BLaER1 treated with 17β-estradiol and CSF1 and Interleukin-3, amounts not matched to agents 10 nM and 100 nM (cell line): ENCODE data around the gene EIF2AK3.
"Not testable (repeated sequence)": the region's sequence is repeated elsewhere in the genome, so short reads cannot be mapped to it uniquely, and the experiment has no call there.

Source experiments
- H3K27ac ChIP-seq, 11 experiments: shearing (Covaris generic); formaldehyde crosslinking; 2 replicates each; pipeline ENCODE4 v1.8.1; 2022
- H3K27me3 ChIP-seq, 11 experiments: shearing (Covaris generic); formaldehyde crosslinking; 2 replicates each; pipeline ENCODE4 v1.8.1; 2022
- H3K36me3 ChIP-seq, 11 experiments: shearing (Covaris generic); formaldehyde crosslinking; 2 replicates each; pipeline ENCODE4 v1.8.1; 2022
- H3K4me1 ChIP-seq, 10 experiments: shearing (Covaris generic); formaldehyde crosslinking; 2 replicates each; pipeline ENCODE4 v1.8.1; 2022
- H3K4me2 ChIP-seq, 11 experiments: shearing (Covaris generic); formaldehyde crosslinking; 2 replicates each; pipeline ENCODE4 v1.8.1; 2022
- H3K4me3 ChIP-seq, 10 experiments: shearing (Covaris generic); formaldehyde crosslinking; 2 replicates each; pipeline ENCODE4 v1.8.1; 2022
- H3K9ac ChIP-seq, 11 experiments: shearing (Covaris generic); formaldehyde crosslinking; 2 replicates each; pipeline ENCODE4 v1.8.1; 2022
- H3K9me3 ChIP-seq, 11 experiments: shearing (Covaris generic); formaldehyde crosslinking; replicated peaks in 1 of 11; 2 replicates each; pipeline ENCODE4 v1.8.1; 2022
- H4K20me1 ChIP-seq, 11 experiments: shearing (Covaris generic); formaldehyde crosslinking; 2 replicates each; pipeline ENCODE4 v1.8.1; 2022
- Cebpa-rat ChIP-seq, 11 experiments: shearing (Covaris generic); IDR thresholded peaks; 2 replicates each; pipeline ENCODE4 v1.8.1; 2022

Gene EIF2AK3

GRCh38 chr2:88626171-88627054 is 851 bp downstream of the EIF2AK3 start:
- Histone ChIP-seq H3K9me3 (no peaks in the 10 kb centered on the region), H3K4me1 (peaks cover 31 to 62% (median 53%) of the 10 kb centered on the region in 10 experiments), H4K20me1 (peaks cover 6 to 30% (median 15%) of the 10 kb centered on the region in 11 experiments; a peak in 15 of 22 replicates), H3K27me3 (no peaks in the 10 kb centered on the region), H3K27ac (peak overlapping the region; percentile 82 to 95 (median 86)), H3K9ac (peak overlapping the region; percentile 86 to 94 (median 89)), H3K4me3 (peak overlapping the region; percentile 86 to 100 (median 93)), H3K4me2 (peak overlapping the region; percentile 84 to 96 (median 93)), H3K36me3 (peaks cover 0 to 8% (median 0%) of the 10 kb centered on the region in 11 experiments; a peak in 2 of 22 replicates)
- no peak for TF ChIP-seq Cebpa-rat (IDR thresholded peaks at IDR 0.05)

- no peaks in the 10 kb centered on the region for H3K9me3 ChIP-seq
- H3K4me3 ChIP-seq, result peak overlapping the region in 9 of 10 experiments; percentile 13 to 99 (median 91); a peak in 11 of 20 replicates
- peaks cover 31 to 70% (median 59%) of the 10 kb centered on the region in 10 experiments for H3K4me1 ChIP-seq
- peaks cover 0 to 10% (median 0%) of the 10 kb centered on the region in 11 experiments; a peak in 4 of 22 replicates for H3K36me3 ChIP-seq
- H4K20me1 ChIP-seq, result peaks cover 6 to 37% (median 15%) of the 10 kb centered on the region in 11 experiments; a peak in 15 of 22 replicates
- no peaks in the 10 kb centered on the region for H3K27me3 ChIP-seq
- TF ChIP-seq Cebpa-rat (IDR thresholded peaks at IDR 0.05), result no peak
- peak overlapping the region in 1 of 11 experiments; percentile 4; a peak in 1 of 22 replicates for H3K27ac ChIP-seq
- H3K9ac ChIP-seq, result peak overlapping the region in 9 of 11 experiments; percentile 7 to 91 (median 86); a peak in 13 of 22 replicates
- peak overlapping the region; percentile 77 to 96 (median 93) for H3K4me2 ChIP-seq
These were observed 2.8 kb downstream of the EIF2AK3 start for GRCh38 chr2:88624477-88624876.

GRCh38 chr2:88623831-88624465 is 3.3 kb downstream of the EIF2AK3 start:
- H3K9ac ChIP-seq, result peak overlapping the region in 9 of 11 experiments; percentile 7 to 91 (median 86); a peak in 11 of 22 replicates

GRCh38 chr2:88622307-88622706 is 5.0 kb downstream of the EIF2AK3 start:
- H3K4me3 ChIP-seq, result 0 out of 20 replicates have a peak overlapping the region, but pooled peaks of 1 of the 10 experiments have one; percentile 19
- no peak overlapping the region; a peak in 2 of 22 replicates for H3K9ac ChIP-seq
- peaks cover 6 to 47% (median 20%) of the 10 kb centered on the region in 11 experiments; a peak in 15 of 22 replicates for H4K20me1 ChIP-seq
- H3K4me2 ChIP-seq, result peak overlapping the region in 6 of 11 experiments; percentile 3 to 96 (median 60); a peak in 7 of 22 replicates
- no peaks in the 10 kb centered on the region for H3K27me3 ChIP-seq
- peaks cover 20 to 70% (median 46%) of the 10 kb centered on the region in 10 experiments for H3K4me1 ChIP-seq
- H3K27ac ChIP-seq, result no peak overlapping the region
- TF ChIP-seq Cebpa-rat (IDR thresholded peaks at IDR 0.05), result no peak
- peaks cover 0 to 29% (median 4%) of the 10 kb centered on the region in 11 experiments; a peak in 9 of 22 replicates for H3K36me3 ChIP-seq
- peaks cover 0 to under 1% (median 0%) of the 10 kb centered on the region in 11 experiments; a peak in 2 of 22 replicates for H3K9me3 ChIP-seq

More at GRCh38 chr2:88623831-88624465, 3.3 kb downstream of the EIF2AK3 start:
- H3K4me2 ChIP-seq, result peak overlapping the region; percentile 77 to 96 (median 93)
- H3K4me3 ChIP-seq, result peak overlapping the region in 5 of 10 experiments; percentile 86 to 95 (median 90); a peak in 7 of 20 replicates
- H3K9me3 ChIP-seq, H3K27me3 ChIP-seq: not testable (repeated sequence)
- peaks cover 0 to 13% (median 0%) of the 10 kb centered on the region in 11 experiments; a peak in 4 of 22 replicates for H3K36me3 ChIP-seq
- peak overlapping the region in 1 of 11 experiments; percentile 4; a peak in 1 of 22 replicates for H3K27ac ChIP-seq
- peaks cover 28 to 69% (median 54%) of the 10 kb centered on the region in 10 experiments for H3K4me1 ChIP-seq
- peaks cover 6 to 37% (median 15%) of the 10 kb centered on the region in 11 experiments; a peak in 15 of 22 replicates for H4K20me1 ChIP-seq

- no peak overlapping the region for H3K27ac ChIP-seq
- H3K4me1 ChIP-seq, result peaks cover 20 to 78% (median 47%) of the 10 kb centered on the region in 10 experiments
- H3K4me2 ChIP-seq, result peak overlapping the region in 2 of 11 experiments; percentile 32 to 93; a peak in 2 of 22 replicates
- H3K9me3 ChIP-seq, result peaks cover 0 to 7% (median 0%) of the 10 kb centered on the region in 11 experiments; a peak in 3 of 22 replicates
- H3K36me3 ChIP-seq, result peaks cover 0 to 36% (median 4%) of the 10 kb centered on the region in 11 experiments; a peak in 10 of 22 replicates
- H3K4me3 ChIP-seq, result no peak overlapping the region
- TF ChIP-seq Cebpa-rat (IDR thresholded peaks at IDR 0.05), result no peak
- no peaks in the 10 kb centered on the region for H3K27me3 ChIP-seq
- H4K20me1 ChIP-seq, result peaks cover 6 to 47% (median 20%) of the 10 kb centered on the region in 11 experiments; a peak in 15 of 22 replicates
- H3K9ac ChIP-seq, result no peak overlapping the region
These were observed 5.8 kb downstream of the EIF2AK3 start for GRCh38 chr2:88621432-88621831.

- H3K9me3 ChIP-seq, result peaks cover 0 to 7% (median 0%) of the 10 kb centered on the region in 11 experiments; a peak in 4 of 22 replicates
- H3K36me3 ChIP-seq, result peaks cover 0 to 41% (median 7%) of the 10 kb centered on the region in 11 experiments; a peak in 10 of 22 replicates
- no peak overlapping the region for H3K27ac ChIP-seq
- H3K4me3 ChIP-seq, result no peak overlapping the region
- TF ChIP-seq Cebpa-rat (IDR thresholded peaks at IDR 0.05), result no peak
- no peaks in the 10 kb centered on the region for H3K27me3 ChIP-seq
- H4K20me1 ChIP-seq, result peaks cover 5 to 52% (median 15%) of the 10 kb centered on the region in 11 experiments; a peak in 16 of 22 replicates
- peaks cover 16 to 87% (median 47%) of the 10 kb centered on the region in 10 experiments for H3K4me1 ChIP-seq
- 0 out of 22 replicates have a peak overlapping the region, but pooled peaks of 1 of the 11 experiments have one; percentile 2 for H3K4me2 ChIP-seq
- no peak overlapping the region for H3K9ac ChIP-seq
These were observed 7.2 kb downstream of the EIF2AK3 start for GRCh38 chr2:88620015-88620414.

- Histone ChIP-seq H3K4me1 (peaks cover 10 to 83% (median 29%) of the 10 kb centered on the region in 10 experiments; a peak in 18 of 20 replicates), H3K27me3 (no peaks in the 10 kb centered on the region), H3K36me3 (peaks cover 17 to 72% (median 29%) of the 10 kb centered on the region in 11 experiments; a peak in 20 of 22 replicates), H3K4me2 (peak overlapping the region in 8 of 11 experiments; percentile 7 to 71 (median 58); a peak in 8 of 22 replicates), H3K27ac (no peak overlapping the region), H4K20me1 (peaks cover 0 to 32% (median 7%) of the 10 kb centered on the region in 11 experiments; a peak in 12 of 22 replicates), H3K4me3 (no peak overlapping the region), H3K9me3 (peaks cover 0 to 7% (median 0%) of the 10 kb centered on the region in 11 experiments; a peak in 4 of 22 replicates), H3K9ac (no peak overlapping the region)
- no peak for TF ChIP-seq Cebpa-rat (IDR thresholded peaks at IDR 0.05)
These were observed 11.4 kb downstream of the EIF2AK3 start for GRCh38 chr2:88615822-88616221.
